K562 (cell line): ENCODE data around the gene ZNF460. TPM values are rescaled to one million over a fixed set of nuclear protein-coding genes. Genes with fewer than 3 reads are reported as not detected.

ENCODE experiments used
- BHLHE40 ChIP-seq: IDR thresholded peaks from 2 replicates; pipeline ENCODE4 v1.6.1; 2011; ENCODE audit warnings: low read length, improper control_type of control experiment
- CHCHD3 ChIP-seq: fragments of 250-450 bp; sonication (Bioruptor Pico); IDR thresholded peaks from 2 replicates; pipeline ENCODE4 v2.1.2; 2022; ENCODE audit warnings: mild to moderate bottlenecking
- CTCF ChIP-seq, 3 experiments: IDR thresholded peaks in 2 of 3; conservative IDR thresholded peaks in 1 of 3; 2 replicates each; pipeline ENCODE4 v1.5.1; 2011 to 2012; ENCODE audit warnings: low read length in 3 of 3, mild to moderate bottlenecking in 3 of 3, control low read depth in 2 of 3, improper control_type of control experiment in 1 of 3, inconsistent platforms in 1 of 3, low read depth in 1 of 3, mixed read lengths in 1 of 3, moderate library complexity in 1 of 3; ENCODE audit not compliant: insufficient read depth in 2 of 3
- EGR1 ChIP-seq: fragments of 450-650 bp; conservative IDR thresholded peaks from 2 replicates; pipeline ENCODE4 v1.6.1; 2017; ENCODE audit warnings: mild to moderate bottlenecking
- ETS1 ChIP-seq: conservative IDR thresholded peaks from 2 replicates; pipeline ENCODE4 v1.6.1; 2011; ENCODE audit warnings: low read depth, mild to moderate bottlenecking, low read length; ENCODE audit not compliant: control insufficient read depth
- ETV5 ChIP-seq: sonication (generic); formaldehyde crosslinking; IDR thresholded peaks from 2 replicates; pipeline ENCODE4 v1.4.0; 2020; ENCODE audit warnings: low read depth, mild to moderate bottlenecking, missing genetic modification reagents
- GABPB1 ChIP-seq: sonication (generic); formaldehyde crosslinking; IDR thresholded peaks from 2 replicates; pipeline ENCODE4 v1.8.0; 2022; ENCODE audit warnings: mild to moderate bottlenecking, missing genetic modification reagents
- KDM5B ChIP-seq: fragments of 200-600 bp; sonication (generic); IDR thresholded peaks from 2 replicates; pipeline ENCODE4 v1.6.1; 2012; ENCODE audit warnings: low read depth, mild to moderate bottlenecking, moderate library complexity, low read length, control low read depth, inconsistent platforms; ENCODE audit not compliant: insufficient replicate concordance
- KLF13 ChIP-seq: fragments of 450-650 bp; IDR thresholded peaks from 2 replicates; pipeline ENCODE4 v1.6.1; 2016; ENCODE audit warnings: missing genetic modification characterization, low read depth, mild to moderate bottlenecking, missing compliant biosample characterization, moderate library complexity, borderline replicate concordance
- MAZ ChIP-seq, 2 experiments: fragments of 450-650 bp in 1 of 2; sonication (generic) in 1 of 2; formaldehyde crosslinking; IDR thresholded peaks in 1 of 2; conservative IDR thresholded peaks in 1 of 2; 2 replicates each; pipeline versions ENCODE4 v1.4.0 to v1.5.0; 2020; ENCODE audit warnings: mild to moderate bottlenecking in 1 of 2, missing genetic modification reagents in 1 of 2
- MBD2 ChIP-seq: sonication (generic); IDR thresholded peaks from 2 replicates; pipeline ENCODE4 v1.6.1; 2016; ENCODE audit warnings: low read depth, borderline replicate concordance
- MITF ChIP-seq: IDR thresholded peaks from 2 replicates; pipeline ENCODE4 v1.6.1; 2014; ENCODE audit warnings: antibody characterized with exemption
- PKNOX1 ChIP-seq: fragments of 450-650 bp; IDR thresholded peaks from 2 replicates; pipeline ENCODE4 v1.6.1; 2016
- SPI1 ChIP-seq: IDR thresholded peaks from 2 replicates; pipeline ENCODE4 v1.6.1; 2011; ENCODE audit warnings: low read depth, low read length, control low read depth, borderline replicate concordance
- SREBF1 ChIP-seq: fragments of 150-350 bp; IDR thresholded peaks from 2 replicates; pipeline ENCODE4 v1.6.1; 2014; ENCODE audit warnings: antibody characterized with exemption, low read depth, low read length, borderline replicate concordance
- SRF ChIP-seq, 2 experiments: fragments of 250-450, 450-650 bp in 1 of 2; sonication (Bioruptor Pico) in 1 of 2; sonication (generic) in 1 of 2; formaldehyde crosslinking; IDR thresholded peaks; 2 replicates each; pipeline versions ENCODE4 v1.5.0 to v1.5.1; 2020 to 2022; ENCODE audit warnings: mild to moderate bottlenecking in 1 of 2, missing genetic modification reagents in 1 of 2
- polyA plus RNA-seq, 8 experiments: library from polyadenylated mRNA; depleted of rRNA in 4 of 8; stranded (reverse) in 5 of 8; unstranded in 3 of 8; fragments of >200 nt; fragmentation: Nextera tagmentation in 2 of 8; fragmentation: Illumina TruSeq in 1 of 8; extraction: Ambion mirVana in 2 of 8; extraction: Trizol in 1 of 8; gene quantifications; 2 replicates each; pipeline versions ENCODE4 v1.2.1 to v1.2.3, GENCODE V29; 2011 to 2014; ENCODE audit warnings: inconsistent platforms in 1 of 8, missing spikeins in 1 of 8
- total RNA-seq, 7 experiments: library from RNA; depleted of rRNA in 6 of 7; stranded (reverse); fragments of >200 nt in 6 of 7; fragmentation: Illumina TruSeq in 2 of 7; extraction: Trizol in 2 of 7; gene quantifications; 2 replicates each; pipeline versions ENCODE4 v1.2.1 to v1.2.3, GENCODE V29; 2011 to 2021; ENCODE audit warnings: low replicate concordance in 1 of 7

ZNF460 gene
- total and polyA plus RNA-seq, 9 of the 15 experiments (the other 6 are each of a cell fraction or from before 2014, with no cell fraction given) = 0.45 to 36.2 (median 16.6) TPM

- TF ChIP-seq SREBF1 (0 out of 2 replicates have a peak, but pooled peaks have one; percentile 25), MITF (no peak), KLF13 (tag) (peak; percentile 91), EGR1 (peak; percentile 82), ETS1 (peak; percentile 57; the same call in 1 of the 2 replicates), CTCF (IDR thresholded peaks at IDR 0.05 in 2 of 3, conservative IDR thresholded peaks at IDR 0.05 in 1 of 3; ENCODE audit: insufficient read depth in 2 of 3, low read depth in 1 of 3, low read length in 3 of 3) (0 out of 6 replicates have a peak, but pooled peaks of 1 of the 3 experiments have one; percentile 14), SPI1 (0 out of 2 replicates have a peak, but pooled peaks have one; percentile 6), CHCHD3 (CRISPR knock-in tag) (no peak), PKNOX1 (peak; percentile 88), BHLHE40 (peak; percentile 31; the same call in 1 of the 2 replicates), GABPB1 (CRISPR knock-in tag) (peak; percentile 96), KDM5B (peak; percentile 80), MBD2 (peak; percentile 61; the same call in 1 of the 2 replicates), MAZ (CRISPR knock-in tag; conservative IDR thresholded peaks at IDR 0.05 in 1 of 2, IDR thresholded peaks at IDR 0.05 in 1 of 2) (peak; percentile 95 to 98), ETV5 (CRISPR knock-in tag) (peak; percentile 51; the same call in 1 of the 2 replicates), SRF (CRISPR knock-in tag; IDR thresholded peaks at IDR 0.05) (peak in 1 of 2 experiments; percentile 61; a peak in 2 of 4 replicates)
Observed at GRCh38 chr19:57240311-57241090, 39.8 kb upstream of the ZNF460 start, which contains the start of gene ZNF805 (continued).
